BLaER1 (cell line): ENCODE data around the gene ANLN.
A peak's percentile ranks its signal among the peaks of the same experiment; 100 is the strongest.

Experiments used
- H3K27ac ChIP-seq: shearing (Covaris generic); formaldehyde crosslinking; 2 replicates; pipeline ENCODE4 v1.8.1; 2022
- H3K27me3 ChIP-seq: shearing (Covaris generic); formaldehyde crosslinking; 2 replicates; pipeline ENCODE4 v1.8.1; 2022
- H3K36me3 ChIP-seq: shearing (Covaris generic); formaldehyde crosslinking; 2 replicates; pipeline ENCODE4 v1.8.1; 2022
- H3K4me1 ChIP-seq: shearing (Covaris generic); formaldehyde crosslinking; 2 replicates; pipeline ENCODE4 v1.8.1; 2022
- H3K4me2 ChIP-seq: shearing (Covaris generic); formaldehyde crosslinking; 2 replicates; pipeline ENCODE4 v1.8.1; 2022
- H3K4me3 ChIP-seq: shearing (Covaris generic); formaldehyde crosslinking; 2 replicates; pipeline ENCODE4 v1.8.1; 2022
- H3K9ac ChIP-seq: shearing (Covaris generic); formaldehyde crosslinking; 2 replicates; pipeline ENCODE4 v1.8.1; 2022
- H3K9me3 ChIP-seq: shearing (Covaris generic); formaldehyde crosslinking; 2 replicates; pipeline ENCODE4 v1.8.1; 2022
- H4K20me1 ChIP-seq: shearing (Covaris generic); formaldehyde crosslinking; 2 replicates; pipeline ENCODE4 v1.8.1; 2022
- Cebpa-rat ChIP-seq: shearing (Covaris generic); IDR thresholded peaks from 2 replicates; pipeline ENCODE4 v1.8.1; 2022

The ANLN gene, protein sequence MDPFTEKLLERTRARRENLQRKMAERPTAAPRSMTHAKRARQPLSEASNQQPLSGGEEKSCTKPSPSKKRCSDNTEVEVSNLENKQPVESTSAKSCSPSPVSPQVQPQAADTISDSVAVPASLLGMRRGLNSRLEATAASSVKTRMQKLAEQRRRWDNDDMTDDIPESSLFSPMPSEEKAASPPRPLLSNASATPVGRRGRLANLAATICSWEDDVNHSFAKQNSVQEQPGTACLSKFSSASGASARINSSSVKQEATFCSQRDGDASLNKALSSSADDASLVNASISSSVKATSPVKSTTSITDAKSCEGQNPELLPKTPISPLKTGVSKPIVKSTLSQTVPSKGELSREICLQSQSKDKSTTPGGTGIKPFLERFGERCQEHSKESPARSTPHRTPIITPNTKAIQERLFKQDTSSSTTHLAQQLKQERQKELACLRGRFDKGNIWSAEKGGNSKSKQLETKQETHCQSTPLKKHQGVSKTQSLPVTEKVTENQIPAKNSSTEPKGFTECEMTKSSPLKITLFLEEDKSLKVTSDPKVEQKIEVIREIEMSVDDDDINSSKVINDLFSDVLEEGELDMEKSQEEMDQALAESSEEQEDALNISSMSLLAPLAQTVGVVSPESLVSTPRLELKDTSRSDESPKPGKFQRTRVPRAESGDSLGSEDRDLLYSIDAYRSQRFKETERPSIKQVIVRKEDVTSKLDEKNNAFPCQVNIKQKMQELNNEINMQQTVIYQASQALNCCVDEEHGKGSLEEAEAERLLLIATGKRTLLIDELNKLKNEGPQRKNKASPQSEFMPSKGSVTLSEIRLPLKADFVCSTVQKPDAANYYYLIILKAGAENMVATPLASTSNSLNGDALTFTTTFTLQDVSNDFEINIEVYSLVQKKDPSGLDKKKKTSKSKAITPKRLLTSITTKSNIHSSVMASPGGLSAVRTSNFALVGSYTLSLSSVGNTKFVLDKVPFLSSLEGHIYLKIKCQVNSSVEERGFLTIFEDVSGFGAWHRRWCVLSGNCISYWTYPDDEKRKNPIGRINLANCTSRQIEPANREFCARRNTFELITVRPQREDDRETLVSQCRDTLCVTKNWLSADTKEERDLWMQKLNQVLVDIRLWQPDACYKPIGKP

DNA sequence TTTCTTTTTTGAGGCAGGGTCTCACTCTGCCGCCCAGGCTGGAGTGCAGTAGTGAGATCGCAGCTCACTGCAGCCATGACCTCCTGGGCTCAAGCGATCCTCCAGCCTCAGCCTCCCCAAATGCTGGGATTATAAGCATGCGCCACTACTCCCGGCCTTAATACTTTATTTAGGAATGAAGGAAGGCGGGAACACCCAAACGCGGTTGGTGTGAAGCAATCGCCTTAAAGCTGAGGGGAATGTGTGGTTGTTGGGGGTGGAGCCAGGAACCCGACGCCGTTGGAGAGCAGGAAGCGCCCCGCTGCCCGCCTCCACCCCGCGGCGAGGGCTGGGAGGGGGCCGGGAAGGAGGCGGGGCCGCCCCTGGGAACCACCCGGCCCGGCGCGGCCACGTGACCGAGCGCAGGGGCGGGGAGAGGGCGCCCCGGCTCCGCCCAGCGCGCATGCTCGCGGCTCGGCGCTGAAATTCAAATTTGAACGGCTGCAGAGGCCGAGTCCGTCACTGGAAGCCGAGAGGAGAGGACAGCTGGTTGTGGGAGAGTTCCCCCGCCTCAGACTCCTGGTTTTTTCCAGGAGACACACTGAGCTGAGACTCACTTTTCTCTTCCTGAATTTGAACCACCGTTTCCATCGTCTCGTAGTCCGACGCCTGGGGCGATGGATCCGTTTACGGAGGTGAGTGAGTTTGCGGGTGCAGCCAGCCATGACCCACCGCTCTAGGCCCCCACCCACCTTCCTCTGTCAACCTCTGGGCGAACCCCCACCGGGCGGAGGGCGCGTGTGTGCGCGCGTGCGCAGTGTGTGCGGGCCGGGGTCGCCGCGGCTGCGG lies at the start of gene ANLN:
TSS of gene ANLN (plus strand) at position 492 of the 828 bp plus-strand sequence. CDS start at position 657, 165 bp downstream.
- H3K4me1 ChIP-seq = peaks cover 36% of the 10 kb centered on the region
- no peaks in the 10 kb centered on the region for H3K27me3 ChIP-seq
- no peaks in the 10 kb centered on the region; the same call in 1 of the 2 replicates for H4K20me1 ChIP-seq
- H3K4me2 ChIP-seq = peak within 1 kb of the TSS; percentile 83
- peak within 1 kb of the TSS; percentile 83 for H3K9ac ChIP-seq
- H3K27ac ChIP-seq = peak within 1 kb of the TSS; percentile 75
- no peaks in the 10 kb centered on the region for H3K36me3 ChIP-seq
- H3K9me3 ChIP-seq = no peaks in the 10 kb centered on the region; the same call in 1 of the 2 replicates
- peak; percentile 91 for TF ChIP-seq Cebpa-rat
- H3K4me3 ChIP-seq = peak within 1 kb of the TSS; percentile 85

DNA sequence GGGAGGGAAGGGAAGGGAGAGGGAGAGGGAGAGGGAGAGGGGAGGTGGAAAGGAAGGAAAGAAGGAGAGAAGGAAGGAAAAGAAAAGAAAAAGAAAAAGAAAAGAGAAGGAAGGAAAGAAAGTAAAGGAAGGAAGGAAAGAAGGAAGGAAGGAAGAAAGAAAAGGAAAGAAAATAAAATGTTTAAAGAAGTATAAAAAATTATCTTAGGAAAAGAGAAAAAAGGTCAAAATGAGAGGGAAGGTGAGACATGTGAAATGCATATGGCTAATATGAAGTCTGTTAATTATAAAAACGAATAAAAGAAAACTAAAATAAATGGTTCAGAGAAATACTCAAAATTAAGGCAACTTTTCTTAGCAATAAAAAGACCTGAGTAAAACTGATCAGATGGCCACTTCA lies 46.1 kb upstream of the ANLN start:
- no peaks in the 10 kb centered on the region for H3K9me3 ChIP-seq
- H3K9ac ChIP-seq = no peak overlapping the region
- no peak overlapping the region for H3K4me2 ChIP-seq
- no peak overlapping the region for H3K4me3 ChIP-seq
- no peaks in the 10 kb centered on the region for H4K20me1 ChIP-seq
- no peaks in the 10 kb centered on the region for H3K27me3 ChIP-seq
- TF ChIP-seq Cebpa-rat = no peak
- no peaks in the 10 kb centered on the region for H3K36me3 ChIP-seq
- H3K27ac ChIP-seq = no peak overlapping the region
- peaks cover 4% of the 10 kb centered on the region; the same call in 1 of the 2 replicates for H3K4me1 ChIP-seq

DNA sequence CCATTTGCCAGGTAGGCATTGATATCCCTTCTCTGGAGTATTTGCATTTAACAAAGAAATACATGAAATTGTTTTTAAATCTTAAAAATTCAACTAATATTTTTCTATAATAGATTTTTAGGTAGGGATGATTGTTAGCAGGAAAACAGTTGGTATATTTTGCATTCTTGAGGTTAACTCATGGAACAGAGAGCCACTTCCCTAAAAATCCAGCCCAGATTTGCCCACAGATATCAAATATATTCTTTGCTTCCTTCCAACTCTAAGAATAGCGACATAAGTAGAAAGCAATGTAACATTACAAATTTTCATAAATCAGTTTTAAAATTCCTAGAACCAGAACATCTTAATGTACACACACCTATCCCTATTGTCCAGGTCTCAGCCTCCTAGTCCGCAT lies 45.0 kb upstream of the ANLN start:
- no peaks in the 10 kb centered on the region for H3K9me3 ChIP-seq
- H3K4me1 ChIP-seq = peaks cover 4% of the 10 kb centered on the region; the same call in 1 of the 2 replicates
- no peaks in the 10 kb centered on the region for H3K36me3 ChIP-seq
- no peaks in the 10 kb centered on the region for H4K20me1 ChIP-seq
- H3K4me3 ChIP-seq = no peak overlapping the region
- no peak for TF ChIP-seq Cebpa-rat
- H3K27ac ChIP-seq = no peak overlapping the region
- H3K9ac ChIP-seq = no peak overlapping the region
- H3K27me3 ChIP-seq = no peaks in the 10 kb centered on the region
- no peak overlapping the region for H3K4me2 ChIP-seq

DNA sequence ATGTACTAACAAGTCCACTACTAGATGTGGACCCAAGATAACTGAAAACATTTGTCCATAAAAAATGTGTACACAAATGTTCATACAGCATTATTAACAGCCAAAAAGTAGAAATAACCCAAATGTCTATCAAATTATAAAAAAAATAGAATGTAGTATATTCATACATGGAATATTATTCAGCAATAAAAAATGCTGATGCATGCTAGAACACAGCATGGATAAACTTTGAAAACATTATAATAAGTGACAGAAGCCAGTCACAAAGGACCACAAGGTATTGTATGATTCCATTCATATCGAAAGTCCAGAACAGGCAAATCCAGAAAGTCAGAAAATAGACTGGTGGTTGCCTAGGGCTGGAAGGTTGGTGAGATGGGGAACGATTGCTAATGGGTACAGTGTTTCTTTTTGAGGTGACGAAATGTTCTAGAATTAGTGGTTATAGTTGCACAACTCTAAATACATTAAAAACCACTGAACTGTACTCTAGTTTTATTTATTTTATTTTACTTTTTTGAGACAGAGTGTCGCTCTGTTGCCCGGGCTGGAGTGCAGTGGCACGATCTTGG lies 43.3 kb upstream of the ANLN start:
- Histone ChIP-seq H3K4me2 (no peak overlapping the region), H3K4me3 (no peak overlapping the region), H3K9ac (no peak overlapping the region), H4K20me1 (no peaks in the 10 kb centered on the region), H3K36me3 (no peaks in the 10 kb centered on the region), H3K9me3 (no peaks in the 10 kb centered on the region), H3K27ac (no peak overlapping the region), H3K27me3 (no peaks in the 10 kb centered on the region), H3K4me1 (peaks cover 4% of the 10 kb centered on the region; the same call in 1 of the 2 replicates)
- no peak for TF ChIP-seq Cebpa-rat

DNA sequence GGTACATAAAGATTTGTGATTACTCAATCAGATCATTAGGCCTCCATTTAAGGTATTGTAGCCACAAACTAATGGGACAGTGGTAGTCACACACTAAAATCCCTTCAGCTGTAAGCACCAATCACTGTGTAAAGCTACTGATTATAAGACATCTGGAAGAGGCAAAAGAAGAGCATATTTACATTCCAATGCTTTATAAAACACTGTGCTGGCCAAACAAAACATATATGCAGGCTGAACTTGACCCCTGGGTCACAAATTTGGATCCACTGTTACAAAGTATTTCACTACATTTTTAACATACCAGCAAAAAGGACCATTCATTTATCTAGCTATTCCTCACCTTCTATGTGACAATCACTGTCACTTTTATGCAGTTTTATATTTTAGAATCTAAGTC lies 41.4 kb upstream of the ANLN start:
- Histone ChIP-seq H3K9me3 (no peaks in the 10 kb centered on the region), H3K36me3 (no peaks in the 10 kb centered on the region), H3K4me1 (peaks cover 4% of the 10 kb centered on the region; the same call in 1 of the 2 replicates), H3K27me3 (no peaks in the 10 kb centered on the region), H3K27ac (no peak overlapping the region), H3K4me3 (no peak overlapping the region), H4K20me1 (no peaks in the 10 kb centered on the region), H3K9ac (no peak overlapping the region), H3K4me2 (no peak overlapping the region)
- no peak for TF ChIP-seq Cebpa-rat

DNA sequence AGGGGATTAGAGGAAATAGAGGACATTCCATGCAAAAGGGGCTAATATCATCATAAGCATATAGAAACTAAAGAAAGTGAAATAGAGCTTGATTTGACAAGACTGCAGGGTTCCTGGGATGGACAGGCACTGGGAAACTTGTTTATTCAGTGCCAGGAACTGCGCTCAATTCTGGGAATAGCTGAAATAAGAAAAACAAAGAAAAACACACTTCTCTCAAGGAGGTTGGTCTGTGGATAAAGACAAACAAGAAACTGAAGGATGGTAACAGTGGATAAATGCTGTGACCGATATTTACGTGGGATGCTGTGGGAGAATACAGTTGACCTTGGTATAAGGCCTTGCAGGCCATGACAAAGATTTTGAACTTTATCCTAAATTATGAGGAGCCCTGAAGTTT lies 40.9 kb upstream of the ANLN start:
- no peaks in the 10 kb centered on the region for H4K20me1 ChIP-seq
- no peak overlapping the region for H3K27ac ChIP-seq
- no peak overlapping the region for H3K4me2 ChIP-seq
- H3K9ac ChIP-seq = no peak overlapping the region
- H3K4me1 ChIP-seq = peaks cover 4% of the 10 kb centered on the region; the same call in 1 of the 2 replicates
- H3K27me3 ChIP-seq = no peaks in the 10 kb centered on the region
- no peaks in the 10 kb centered on the region for H3K36me3 ChIP-seq
- no peaks in the 10 kb centered on the region for H3K9me3 ChIP-seq
- H3K4me3 ChIP-seq = no peak overlapping the region
- TF ChIP-seq Cebpa-rat = no peak

DNA sequence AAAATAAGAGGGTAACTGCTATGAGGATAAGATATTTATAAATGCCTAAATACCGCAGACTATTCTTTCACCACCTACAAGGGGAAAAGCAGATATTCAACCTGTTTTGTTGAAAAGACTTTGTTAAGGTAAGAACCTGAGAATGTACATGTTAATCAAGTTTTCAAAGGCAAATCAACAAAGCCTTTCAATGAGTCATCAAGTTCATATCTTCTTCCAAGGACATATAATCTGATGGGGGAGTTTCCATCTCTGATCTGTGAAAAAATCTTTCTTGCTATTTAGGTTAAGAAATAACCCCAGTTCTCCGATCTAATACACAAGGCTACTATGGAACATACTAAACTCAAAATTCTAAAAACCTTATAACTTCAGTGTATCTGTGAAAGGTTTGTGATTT lies 40.0 kb upstream of the ANLN start:
- no peaks in the 10 kb centered on the region for H3K27me3 ChIP-seq
- peaks cover 3% of the 10 kb centered on the region; the same call in 1 of the 2 replicates for H3K4me1 ChIP-seq
- no peak overlapping the region for H3K4me3 ChIP-seq
- H4K20me1 ChIP-seq = no peaks in the 10 kb centered on the region
- no peak overlapping the region for H3K4me2 ChIP-seq
- no peaks in the 10 kb centered on the region for H3K9me3 ChIP-seq
- H3K9ac ChIP-seq = no peak overlapping the region
- no peaks in the 10 kb centered on the region for H3K36me3 ChIP-seq
- H3K27ac ChIP-seq = no peak overlapping the region
- TF ChIP-seq Cebpa-rat = no peak

DNA sequence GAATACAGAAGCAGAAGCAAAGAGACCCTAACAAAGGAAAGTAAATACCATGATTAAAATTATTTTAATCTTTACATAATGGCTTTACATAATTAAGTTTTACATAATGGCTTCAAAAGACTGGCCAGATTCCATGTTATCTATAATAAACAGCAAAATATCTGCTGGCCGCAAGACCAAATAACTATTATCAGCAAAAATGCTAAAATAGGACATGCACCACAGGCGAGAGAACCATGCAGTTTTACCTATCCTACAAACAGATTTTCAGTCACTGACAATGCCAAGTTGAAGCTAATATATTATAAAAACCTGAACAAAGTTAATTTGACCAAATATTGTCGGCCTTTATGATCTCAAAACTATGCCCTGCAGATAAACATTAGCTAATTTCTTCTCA lies 34.2 kb upstream of the ANLN start:
- Histone ChIP-seq H3K9me3 (no peaks in the 10 kb centered on the region), H3K4me3 (no peak overlapping the region), H3K36me3 (no peaks in the 10 kb centered on the region), H3K4me2 (no peak overlapping the region), H4K20me1 (no peaks in the 10 kb centered on the region), H3K9ac (no peak overlapping the region), H3K4me1 (no peaks in the 10 kb centered on the region), H3K27ac (no peak overlapping the region), H3K27me3 (no peaks in the 10 kb centered on the region)
- TF ChIP-seq Cebpa-rat = no peak

DNA sequence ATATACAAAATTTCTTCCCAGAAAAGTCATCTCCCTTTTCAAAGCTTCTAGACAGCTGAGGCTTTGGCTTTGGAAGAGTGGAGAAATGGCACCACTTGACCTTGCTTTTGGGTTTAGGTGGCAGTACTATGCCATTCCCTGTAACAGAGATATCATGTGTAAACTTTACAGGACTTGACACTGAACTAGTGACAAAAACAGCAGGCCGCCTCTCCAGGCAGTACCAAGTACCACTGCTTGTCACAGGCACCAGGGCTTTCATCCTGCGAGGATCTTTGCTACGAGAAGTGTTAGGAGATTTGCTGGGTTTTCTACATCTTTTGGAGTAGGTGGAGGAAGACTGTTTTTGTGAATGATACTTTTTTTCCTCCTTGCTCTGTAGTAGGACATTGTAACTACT lies 32.6 kb upstream of the ANLN start:
- Histone ChIP-seq H3K9ac (no peak overlapping the region), H4K20me1 (no peaks in the 10 kb centered on the region), H3K9me3 (no peaks in the 10 kb centered on the region), H3K27ac (no peak overlapping the region), H3K36me3 (no peaks in the 10 kb centered on the region), H3K4me3 (no peak overlapping the region), H3K4me1 (no peaks in the 10 kb centered on the region), H3K4me2 (no peak overlapping the region), H3K27me3 (no peaks in the 10 kb centered on the region)
- no peak for TF ChIP-seq Cebpa-rat
